ENCODE measurements around the gene CDH23. TPM values are rescaled to one million over a fixed set of nuclear protein-coding genes. Genes with fewer than 3 reads are reported as not detected.

Gene CDH23
- total RNA-seq, 1 experiment from 2014 or later: 2.9 TPM

DNA sequence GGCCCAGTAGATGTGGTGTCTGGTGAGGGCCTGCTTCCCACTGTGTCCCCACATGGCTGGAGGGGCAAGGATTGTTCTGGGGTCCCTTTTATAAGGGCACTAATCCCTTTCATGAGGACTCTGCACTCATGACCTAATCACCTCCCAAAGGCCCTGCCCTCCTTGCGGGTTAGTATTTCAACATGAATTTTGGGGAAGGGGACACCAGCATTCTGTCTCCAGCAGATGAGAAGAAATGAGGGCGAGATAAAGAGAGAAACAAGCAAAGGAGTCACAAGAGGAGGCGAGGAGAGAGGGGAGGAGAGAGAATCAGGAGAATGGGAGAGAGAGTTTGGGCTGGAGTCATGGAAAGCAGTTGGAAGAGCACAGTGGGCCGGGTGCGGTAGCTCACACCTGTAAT lies 239.1 kb downstream of the CDH23 start (continued):
- TF ChIP-seq, protein P1, sequence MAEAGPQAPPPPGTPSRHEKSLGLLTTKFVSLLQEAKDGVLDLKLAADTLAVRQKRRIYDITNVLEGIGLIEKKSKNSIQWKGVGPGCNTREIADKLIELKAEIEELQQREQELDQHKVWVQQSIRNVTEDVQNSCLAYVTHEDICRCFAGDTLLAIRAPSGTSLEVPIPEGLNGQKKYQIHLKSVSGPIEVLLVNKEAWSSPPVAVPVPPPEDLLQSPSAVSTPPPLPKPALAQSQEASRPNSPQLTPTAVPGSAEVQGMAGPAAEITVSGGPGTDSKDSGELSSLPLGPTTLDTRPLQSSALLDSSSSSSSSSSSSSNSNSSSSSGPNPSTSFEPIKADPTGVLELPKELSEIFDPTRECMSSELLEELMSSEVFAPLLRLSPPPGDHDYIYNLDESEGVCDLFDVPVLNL (CRISPR knock-in tag; IDR thresholded peaks at IDR 0.05; ENCODE audit: borderline replicate concordance, low read depth): no peak
- TF ChIP-seq, protein P2, sequence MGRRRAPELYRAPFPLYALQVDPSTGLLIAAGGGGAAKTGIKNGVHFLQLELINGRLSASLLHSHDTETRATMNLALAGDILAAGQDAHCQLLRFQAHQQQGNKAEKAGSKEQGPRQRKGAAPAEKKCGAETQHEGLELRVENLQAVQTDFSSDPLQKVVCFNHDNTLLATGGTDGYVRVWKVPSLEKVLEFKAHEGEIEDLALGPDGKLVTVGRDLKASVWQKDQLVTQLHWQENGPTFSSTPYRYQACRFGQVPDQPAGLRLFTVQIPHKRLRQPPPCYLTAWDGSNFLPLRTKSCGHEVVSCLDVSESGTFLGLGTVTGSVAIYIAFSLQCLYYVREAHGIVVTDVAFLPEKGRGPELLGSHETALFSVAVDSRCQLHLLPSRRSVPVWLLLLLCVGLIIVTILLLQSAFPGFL (CRISPR knock-in tag; IDR thresholded peaks at IDR 0.05; ENCODE audit: borderline replicate concordance): no peak
- TF ChIP-seq, protein P3, sequence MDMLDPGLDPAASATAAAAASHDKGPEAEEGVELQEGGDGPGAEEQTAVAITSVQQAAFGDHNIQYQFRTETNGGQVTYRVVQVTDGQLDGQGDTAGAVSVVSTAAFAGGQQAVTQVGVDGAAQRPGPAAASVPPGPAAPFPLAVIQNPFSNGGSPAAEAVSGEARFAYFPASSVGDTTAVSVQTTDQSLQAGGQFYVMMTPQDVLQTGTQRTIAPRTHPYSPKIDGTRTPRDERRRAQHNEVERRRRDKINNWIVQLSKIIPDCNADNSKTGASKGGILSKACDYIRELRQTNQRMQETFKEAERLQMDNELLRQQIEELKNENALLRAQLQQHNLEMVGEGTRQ (CRISPR knock-in tag; IDR thresholded peaks at IDR 0.05): no peak
- TF ChIP-seq, protein P4, sequence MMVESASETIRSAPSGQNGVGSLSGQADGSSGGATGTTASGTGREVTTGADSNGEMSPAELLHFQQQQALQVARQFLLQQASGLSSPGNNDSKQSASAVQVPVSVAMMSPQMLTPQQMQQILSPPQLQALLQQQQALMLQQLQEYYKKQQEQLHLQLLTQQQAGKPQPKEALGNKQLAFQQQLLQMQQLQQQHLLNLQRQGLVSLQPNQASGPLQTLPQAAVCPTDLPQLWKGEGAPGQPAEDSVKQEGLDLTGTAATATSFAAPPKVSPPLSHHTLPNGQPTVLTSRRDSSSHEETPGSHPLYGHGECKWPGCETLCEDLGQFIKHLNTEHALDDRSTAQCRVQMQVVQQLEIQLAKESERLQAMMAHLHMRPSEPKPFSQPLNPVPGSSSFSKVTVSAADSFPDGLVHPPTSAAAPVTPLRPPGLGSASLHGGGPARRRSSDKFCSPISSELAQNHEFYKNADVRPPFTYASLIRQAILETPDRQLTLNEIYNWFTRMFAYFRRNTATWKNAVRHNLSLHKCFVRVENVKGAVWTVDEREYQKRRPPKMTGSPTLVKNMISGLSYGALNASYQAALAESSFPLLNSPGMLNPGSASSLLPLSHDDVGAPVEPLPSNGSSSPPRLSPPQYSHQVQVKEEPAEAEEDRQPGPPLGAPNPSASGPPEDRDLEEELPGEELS (CRISPR knock-in tag; IDR thresholded peaks at IDR 0.05): no peak
- TF ChIP-seq ZNF671 (CRISPR knock-in tag; IDR thresholded peaks at IDR 0.05) (no peak), ETV6 (CRISPR knock-in tag; IDR thresholded peaks at IDR 0.05) (no peak), JAZF1 (CRISPR knock-in tag; IDR thresholded peaks at IDR 0.05) (no peak)

DNA sequence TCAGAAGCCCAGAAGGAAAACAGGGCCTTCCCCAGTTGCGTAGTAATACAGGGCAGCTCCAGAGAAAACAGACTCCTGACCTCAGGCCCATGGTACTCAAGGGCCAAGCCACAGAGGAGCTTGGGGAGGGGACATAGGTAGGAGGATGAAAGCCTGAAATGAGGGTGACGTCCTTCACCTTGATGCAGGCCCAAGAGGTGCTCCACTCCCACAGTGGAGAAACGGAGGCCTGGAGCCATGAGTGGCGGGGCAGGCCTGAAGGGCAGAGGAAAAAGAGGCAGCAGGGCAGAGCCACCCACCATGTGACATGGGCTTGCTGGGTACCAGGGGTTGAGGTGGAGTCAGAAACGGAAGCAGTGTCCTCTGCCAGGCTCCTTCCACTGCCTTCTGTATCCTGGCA lies 239.9 kb downstream of the CDH23 start:
- Mint-ChIP-seq H3K4me1 (peaks cover 68% of the 10 kb centered on the region), H3K9me3 (no peaks in the 10 kb centered on the region), H3K27me3 (ENCODE audit: low read depth) (peaks cover 62% of the 10 kb centered on the region), H3K36me3 (no peaks in the 10 kb centered on the region), H3K27ac (no peak overlapping the region), H3K4me3 (no peak overlapping the region)
- ATAC-seq (no peak), DNase-seq (ENCODE audit: low spot score) (no peak)
- CTCF ChIA-PET: interaction anchor here (0.6 to 0.7 kb wide), 2 partner anchors 72 to 318 kb away, joined by 3 read pairs; no protein-coding TSS in a partner anchor
- POLR2A ChIA-PET: no interaction called here
- TF ChIP-seq, protein P5, sequence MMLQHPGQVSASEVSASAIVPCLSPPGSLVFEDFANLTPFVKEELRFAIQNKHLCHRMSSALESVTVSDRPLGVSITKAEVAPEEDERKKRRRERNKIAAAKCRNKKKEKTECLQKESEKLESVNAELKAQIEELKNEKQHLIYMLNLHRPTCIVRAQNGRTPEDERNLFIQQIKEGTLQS (CRISPR knock-in tag; conservative IDR thresholded peaks at IDR 0.05): no peak
- TF ChIP-seq, protein P6, sequence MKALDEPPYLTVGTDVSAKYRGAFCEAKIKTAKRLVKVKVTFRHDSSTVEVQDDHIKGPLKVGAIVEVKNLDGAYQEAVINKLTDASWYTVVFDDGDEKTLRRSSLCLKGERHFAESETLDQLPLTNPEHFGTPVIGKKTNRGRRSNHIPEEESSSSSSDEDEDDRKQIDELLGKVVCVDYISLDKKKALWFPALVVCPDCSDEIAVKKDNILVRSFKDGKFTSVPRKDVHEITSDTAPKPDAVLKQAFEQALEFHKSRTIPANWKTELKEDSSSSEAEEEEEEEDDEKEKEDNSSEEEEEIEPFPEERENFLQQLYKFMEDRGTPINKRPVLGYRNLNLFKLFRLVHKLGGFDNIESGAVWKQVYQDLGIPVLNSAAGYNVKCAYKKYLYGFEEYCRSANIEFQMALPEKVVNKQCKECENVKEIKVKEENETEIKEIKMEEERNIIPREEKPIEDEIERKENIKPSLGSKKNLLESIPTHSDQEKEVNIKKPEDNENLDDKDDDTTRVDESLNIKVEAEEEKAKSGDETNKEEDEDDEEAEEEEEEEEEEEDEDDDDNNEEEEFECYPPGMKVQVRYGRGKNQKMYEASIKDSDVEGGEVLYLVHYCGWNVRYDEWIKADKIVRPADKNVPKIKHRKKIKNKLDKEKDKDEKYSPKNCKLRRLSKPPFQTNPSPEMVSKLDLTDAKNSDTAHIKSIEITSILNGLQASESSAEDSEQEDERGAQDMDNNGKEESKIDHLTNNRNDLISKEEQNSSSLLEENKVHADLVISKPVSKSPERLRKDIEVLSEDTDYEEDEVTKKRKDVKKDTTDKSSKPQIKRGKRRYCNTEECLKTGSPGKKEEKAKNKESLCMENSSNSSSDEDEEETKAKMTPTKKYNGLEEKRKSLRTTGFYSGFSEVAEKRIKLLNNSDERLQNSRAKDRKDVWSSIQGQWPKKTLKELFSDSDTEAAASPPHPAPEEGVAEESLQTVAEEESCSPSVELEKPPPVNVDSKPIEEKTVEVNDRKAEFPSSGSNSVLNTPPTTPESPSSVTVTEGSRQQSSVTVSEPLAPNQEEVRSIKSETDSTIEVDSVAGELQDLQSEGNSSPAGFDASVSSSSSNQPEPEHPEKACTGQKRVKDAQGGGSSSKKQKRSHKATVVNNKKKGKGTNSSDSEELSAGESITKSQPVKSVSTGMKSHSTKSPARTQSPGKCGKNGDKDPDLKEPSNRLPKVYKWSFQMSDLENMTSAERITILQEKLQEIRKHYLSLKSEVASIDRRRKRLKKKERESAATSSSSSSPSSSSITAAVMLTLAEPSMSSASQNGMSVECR (CRISPR knock-in tag; IDR thresholded peaks at IDR 0.05; ENCODE audit: borderline replicate concordance): no peak
- no peak for TF ChIP-seq TEAD4 (CRISPR knock-in tag; IDR thresholded peaks at IDR 0.05)
- TF ChIP-seq, protein P7, sequence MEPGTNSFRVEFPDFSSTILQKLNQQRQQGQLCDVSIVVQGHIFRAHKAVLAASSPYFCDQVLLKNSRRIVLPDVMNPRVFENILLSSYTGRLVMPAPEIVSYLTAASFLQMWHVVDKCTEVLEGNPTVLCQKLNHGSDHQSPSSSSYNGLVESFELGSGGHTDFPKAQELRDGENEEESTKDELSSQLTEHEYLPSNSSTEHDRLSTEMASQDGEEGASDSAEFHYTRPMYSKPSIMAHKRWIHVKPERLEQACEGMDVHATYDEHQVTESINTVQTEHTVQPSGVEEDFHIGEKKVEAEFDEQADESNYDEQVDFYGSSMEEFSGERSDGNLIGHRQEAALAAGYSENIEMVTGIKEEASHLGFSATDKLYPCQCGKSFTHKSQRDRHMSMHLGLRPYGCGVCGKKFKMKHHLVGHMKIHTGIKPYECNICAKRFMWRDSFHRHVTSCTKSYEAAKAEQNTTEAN (CRISPR knock-in tag; IDR thresholded peaks at IDR 0.05): no peak
- no peak for TF ChIP-seq FOXK1 (CRISPR knock-in tag; IDR thresholded peaks at IDR 0.05)
- TF ChIP-seq CREB1 (CRISPR knock-in tag; IDR thresholded peaks at IDR 0.05): no peak
- TF ChIP-seq ZNF317 (CRISPR knock-in tag; IDR thresholded peaks at IDR 0.05; ENCODE audit: borderline replicate concordance, low read depth): no peak
- TF ChIP-seq ELF4 (CRISPR knock-in tag; IDR thresholded peaks at IDR 0.05; ENCODE audit: low read depth): no peak
- TF ChIP-seq ZNF263 (CRISPR knock-in tag; IDR thresholded peaks at IDR 0.05; ENCODE audit: low read depth): no peak
- no peak for TF ChIP-seq TCF7 (CRISPR knock-in tag; IDR thresholded peaks at IDR 0.05; ENCODE audit: low read depth)
- TF ChIP-seq, protein P8, sequence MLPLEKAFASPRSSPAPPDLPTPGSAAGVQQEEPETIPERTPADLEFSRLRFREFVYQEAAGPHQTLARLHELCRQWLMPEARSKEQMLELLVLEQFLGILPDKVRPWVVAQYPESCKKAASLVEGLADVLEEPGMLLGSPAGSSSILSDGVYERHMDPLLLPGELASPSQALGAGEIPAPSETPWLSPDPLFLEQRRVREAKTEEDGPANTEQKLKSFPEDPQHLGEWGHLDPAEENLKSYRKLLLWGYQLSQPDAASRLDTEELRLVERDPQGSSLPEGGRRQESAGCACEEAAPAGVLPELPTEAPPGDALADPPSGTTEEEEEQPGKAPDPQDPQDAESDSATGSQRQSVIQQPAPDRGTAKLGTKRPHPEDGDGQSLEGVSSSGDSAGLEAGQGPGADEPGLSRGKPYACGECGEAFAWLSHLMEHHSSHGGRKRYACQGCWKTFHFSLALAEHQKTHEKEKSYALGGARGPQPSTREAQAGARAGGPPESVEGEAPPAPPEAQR (CRISPR knock-in tag; IDR thresholded peaks at IDR 0.05): no peak
- no peak for TF ChIP-seq SMAD4 (CRISPR knock-in tag; IDR thresholded peaks at IDR 0.05)
- TF ChIP-seq, protein P9, sequence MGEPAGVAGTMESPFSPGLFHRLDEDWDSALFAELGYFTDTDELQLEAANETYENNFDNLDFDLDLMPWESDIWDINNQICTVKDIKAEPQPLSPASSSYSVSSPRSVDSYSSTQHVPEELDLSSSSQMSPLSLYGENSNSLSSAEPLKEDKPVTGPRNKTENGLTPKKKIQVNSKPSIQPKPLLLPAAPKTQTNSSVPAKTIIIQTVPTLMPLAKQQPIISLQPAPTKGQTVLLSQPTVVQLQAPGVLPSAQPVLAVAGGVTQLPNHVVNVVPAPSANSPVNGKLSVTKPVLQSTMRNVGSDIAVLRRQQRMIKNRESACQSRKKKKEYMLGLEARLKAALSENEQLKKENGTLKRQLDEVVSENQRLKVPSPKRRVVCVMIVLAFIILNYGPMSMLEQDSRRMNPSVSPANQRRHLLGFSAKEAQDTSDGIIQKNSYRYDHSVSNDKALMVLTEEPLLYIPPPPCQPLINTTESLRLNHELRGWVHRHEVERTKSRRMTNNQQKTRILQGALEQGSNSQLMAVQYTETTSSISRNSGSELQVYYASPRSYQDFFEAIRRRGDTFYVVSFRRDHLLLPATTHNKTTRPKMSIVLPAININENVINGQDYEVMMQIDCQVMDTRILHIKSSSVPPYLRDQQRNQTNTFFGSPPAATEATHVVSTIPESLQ (CRISPR knock-in tag; IDR thresholded peaks at IDR 0.05): no peak

Data from WTC11 (cell line).